ENCODE data around the gene TGFBR3L. TPM values are rescaled to one million over a fixed set of nuclear protein-coding genes. Genes with fewer than 3 reads are reported as not detected.

The TGFBR3L gene
- total and polyA plus RNA-seq, 4 experiments from 2014 or later = 0.93 to 1.00 TPM; not detected in 2

GRCh38 chr19:7908742-7909461 lies 5.7 kb upstream of the TGFBR3L start:
- POLR2A ChIA-PET (ENCODE audit: partially characterized antibody) = interaction anchor here (3.3 kb wide), 1 partner anchor 10 kb away, joined by 21 read pairs; the partner anchor contains the start of gene SNAPC2
- Histone ChIP-seq H3K4me1 (ENCODE audit: insufficient read depth, low read length) (peaks cover 24% of the 10 kb centered on the region), H3K9me3 (ENCODE audit: control insufficient read depth in 1 of 2, low read length in 2 of 2) (no peaks in the 10 kb centered on the region), H3K27me3 (ENCODE audit: insufficient read depth, low read length) (no peaks in the 10 kb centered on the region), H3K4me3 (ENCODE audit: low read length in 2 of 2) (no peak overlapping the region), H3K36me3 (ENCODE audit: insufficient read depth, low read length) (peaks cover 12% of the 10 kb centered on the region), H3K27ac (ENCODE audit: low read depth, low read length) (no peak overlapping the region)
- intact Hi-C loops (cut with micrococcal nuclease) = no loop called here
- DNase-seq = no peak
- Mint-ChIP-seq H3K9me3 (no peaks in the 10 kb centered on the region), H3K36me3 (peaks cover 19 to 33% of the 10 kb centered on the region in 2 donors), H3K4me1 (peaks cover 8 to 27% (median 16%) of the 10 kb centered on the region in 4 donors), H3K4me3 (no peak overlapping the region), H3K27me3 (no peaks in the 10 kb centered on the region), H3K27ac (no peak overlapping the region)
- CTCF ChIA-PET (ENCODE audit: partially characterized antibody) = interaction anchor here (1.5 kb wide), 1 partner anchor 8 kb away, joined by 5 read pairs; no protein-coding TSS in a partner anchor

GRCh38 chr19:7909471-7910067 lies 5.1 kb upstream of the TGFBR3L start:
- Mint-ChIP-seq H3K27ac (no peak overlapping the region), H3K27me3 (peaks cover 1% of the 10 kb centered on the region in 2 donors), H3K36me3 (peaks cover 19 to 29% of the 10 kb centered on the region in 2 donors), H3K9me3 (no peaks in the 10 kb centered on the region), H3K4me3 (no peak overlapping the region), H3K4me1 (peaks cover 8 to 23% (median 13%) of the 10 kb centered on the region in 4 donors)
- Histone ChIP-seq H3K9me3 (ENCODE audit: control insufficient read depth in 1 of 2, low read length in 2 of 2) (no peaks in the 10 kb centered on the region), H3K4me1 (ENCODE audit: insufficient read depth, low read length) (peaks cover 20% of the 10 kb centered on the region), H3K27ac (ENCODE audit: low read depth, low read length) (no peak overlapping the region), H3K4me3 (ENCODE audit: low read length in 2 of 2) (no peak overlapping the region), H3K36me3 (ENCODE audit: insufficient read depth, low read length) (peaks cover 12% of the 10 kb centered on the region), H3K27me3 (ENCODE audit: insufficient read depth, low read length) (no peaks in the 10 kb centered on the region)
- intact Hi-C loops (cut with micrococcal nuclease) = no loop called here
- CTCF ChIA-PET (ENCODE audit: partially characterized antibody) = interaction anchor here (1.5 kb wide), 1 partner anchor 8 kb away, joined by 5 read pairs; no protein-coding TSS in a partner anchor
- POLR2A ChIA-PET (ENCODE audit: partially characterized antibody) = interaction anchor here (3.3 kb wide), 1 partner anchor 9 kb away, joined by 21 read pairs; the partner anchor contains the start of gene SNAPC2
- no peak for DNase-seq

GRCh38 chr19:7910321-7911161 lies 4.1 kb upstream of the TGFBR3L start:
- no peaks in the 10 kb centered on the region for H3K9me3 Mint-ChIP-seq
- POLR2A ChIA-PET (ENCODE audit: partially characterized antibody) = interaction anchor here (1.2 kb wide), 1 partner anchor 41 kb away, joined by 3 read pairs; no protein-coding TSS in a partner anchor
- no peak overlapping the region for H3K27ac Mint-ChIP-seq

GRCh38 chr19:7911508-7912143 lies 3.0 kb upstream of the TGFBR3L start:
- no peaks in the 10 kb centered on the region for H3K27me3 ChIP-seq (ENCODE audit: insufficient read depth, low read length)
- H3K4me1 ChIP-seq (ENCODE audit: insufficient read depth, low read length) = peaks cover 14% of the 10 kb centered on the region
- peaks cover 8 to 12% of the 10 kb centered on the region in 2 donors for H3K27me3 Mint-ChIP-seq
- H3K4me3 Mint-ChIP-seq = peak overlapping the region in 1 of 8 donors; percentile 43
- H3K27ac ChIP-seq (ENCODE audit: low read depth, low read length) = no peak overlapping the region
- CTCF ChIA-PET (ENCODE audit: partially characterized antibody) = interaction anchor here (1.3 kb wide), 1 partner anchor 12 kb away, joined by 3 read pairs; no protein-coding TSS in a partner anchor
- H3K4me3 ChIP-seq (ENCODE audit: low read length in 2 of 2) = no peak overlapping the region
- H3K36me3 ChIP-seq (ENCODE audit: insufficient read depth, low read length) = peaks cover 7% of the 10 kb centered on the region
- intact Hi-C loops (cut with micrococcal nuclease) = no loop called here
- no peak for DNase-seq
- no peaks in the 10 kb centered on the region for H3K9me3 Mint-ChIP-seq
- POLR2A ChIA-PET (ENCODE audit: partially characterized antibody) = interaction anchor here (1.2 to 1.4 kb wide), 2 partner anchors 8 to 42 kb away, joined by 3 to 6 read pairs; partner anchors contain the start of gene SNAPC2
- H3K9me3 ChIP-seq (ENCODE audit: control insufficient read depth in 1 of 2, low read length in 2 of 2) = no peaks in the 10 kb centered on the region
- peak overlapping the region in 1 of 7 donors; percentile 51 for H3K27ac Mint-ChIP-seq
- H3K4me1 Mint-ChIP-seq = peaks cover 3 to 16% (median 6%) of the 10 kb centered on the region in 4 donors
- H3K36me3 Mint-ChIP-seq = peaks cover 19% of the 10 kb centered on the region in 2 donors

More at GRCh38 chr19:7910321-7911161, 4.1 kb upstream of the TGFBR3L start:
- peaks cover 11% of the 10 kb centered on the region for H3K4me1 ChIP-seq (ENCODE audit: insufficient read depth, low read length)
- no peak overlapping the region for H3K4me3 ChIP-seq (ENCODE audit: low read length in 2 of 2)
- H3K27ac ChIP-seq (ENCODE audit: low read depth, low read length) = no peak overlapping the region
- intact Hi-C loops (cut with micrococcal nuclease) = no loop called here
- no peaks in the 10 kb centered on the region for H3K27me3 ChIP-seq (ENCODE audit: insufficient read depth, low read length)
- H3K27me3 Mint-ChIP-seq = peaks cover 4 to 8% of the 10 kb centered on the region in 2 donors
- no peak for DNase-seq
- no peaks in the 10 kb centered on the region for H3K9me3 ChIP-seq (ENCODE audit: control insufficient read depth in 1 of 2, low read length in 2 of 2)
- no peak overlapping the region for H3K4me3 Mint-ChIP-seq
- CTCF ChIA-PET (ENCODE audit: partially characterized antibody) = no interaction called here
- peaks cover 12% of the 10 kb centered on the region for H3K36me3 ChIP-seq (ENCODE audit: insufficient read depth, low read length)
- peaks cover under 1 to 18% (median 8%) of the 10 kb centered on the region in 4 donors for H3K4me1 Mint-ChIP-seq
- peaks cover 19 to 23% of the 10 kb centered on the region in 2 donors for H3K36me3 Mint-ChIP-seq

GRCh38 chr19:7912144-7912696 lies 2.4 kb upstream of the TGFBR3L start:
- Histone ChIP-seq H3K9me3 (ENCODE audit: control insufficient read depth in 1 of 2, low read length in 2 of 2) (no peaks in the 10 kb centered on the region), H3K4me3 (ENCODE audit: low read length in 2 of 2) (no peak overlapping the region), H3K36me3 (ENCODE audit: insufficient read depth, low read length) (peaks cover 7% of the 10 kb centered on the region), H3K4me1 (ENCODE audit: insufficient read depth, low read length) (peaks cover 19% of the 10 kb centered on the region), H3K27me3 (ENCODE audit: insufficient read depth, low read length) (peaks cover 5% of the 10 kb centered on the region), H3K27ac (ENCODE audit: low read depth, low read length) (no peak overlapping the region)
- Mint-ChIP-seq H3K4me3 (peak overlapping the region in 1 of 8 donors; percentile 43), H3K36me3 (peaks cover 19% of the 10 kb centered on the region in 2 donors), H3K27ac (peak overlapping the region in 1 of 7 donors; percentile 51), H3K4me1 (peaks cover 5 to 18% (median 10%) of the 10 kb centered on the region in 4 donors), H3K9me3 (peaks cover 0 to 3% (median 0%) of the 10 kb centered on the region in 8 donors), H3K27me3 (peaks cover 9 to 15% of the 10 kb centered on the region in 2 donors)
- ChIA-PET CTCF (ENCODE audit: partially characterized antibody) (interaction anchor here (1.3 kb wide), 1 partner anchor 12 kb away, joined by 3 read pairs; no protein-coding TSS in a partner anchor), POLR2A (ENCODE audit: partially characterized antibody) (interaction anchor here (1.2 to 1.4 kb wide), 2 partner anchors 8 to 43 kb away, joined by 3 to 6 read pairs; partner anchors contain the start of gene SNAPC2)
- intact Hi-C loops (cut with micrococcal nuclease) = no loop called here
- DNase-seq = peak in 1 of 5 donors; percentile 35

Data from CD4-positive, alpha-beta memory T cell (primary cell).